GM23338 (cell line): Measurements from ENCODE around the gene MED13. TPM values are rescaled to one million over a fixed set of nuclear protein-coding genes. Genes with fewer than 3 reads are reported as not detected.
"Not testable (repeated sequence)": the region's sequence is repeated elsewhere in the genome, so short reads cannot be mapped to it uniquely, and the experiment has no call there.

ENCODE experiments used
- ATAC-seq: fragments of 200-7000 bp; cut with Tn5 transposase; 3 replicates; pipeline ENCODE4 v1.9.1; 2020
- DNase-seq: peaks from one replicate; pipeline ENCODE4 v3.0.0-alpha.2; 2015; ENCODE audit warnings: low spot score
- H2AFZ ChIP-seq: fragments of 200-600 bp; sonication (generic); 2 replicates; pipeline ENCODE4 v1.8.0; 2016; ENCODE audit warnings: antibody characterized with exemption, mild to moderate bottlenecking, moderate library complexity
- H3F3A ChIP-seq: fragments of 200-600 bp; sonication (generic); replicated peaks from 2 replicates; pipeline ENCODE4 v1.8.0; 2017; ENCODE audit warnings: antibody characterized with exemption, mixed run types, low read depth
- H3K27ac ChIP-seq: fragments of 200-600 bp; sonication (generic); 2 replicates; pipeline ENCODE4 v1.6.1; 2016; ENCODE audit warnings: low read depth
- H3K27me3 ChIP-seq: fragments of 200-600 bp; sonication (generic); 2 replicates; pipeline ENCODE4 v1.8.0; 2016; ENCODE audit warnings: mild to moderate bottlenecking, mixed run types, moderate library complexity; ENCODE audit not compliant: insufficient read depth
- H3K36me3 ChIP-seq: fragments of 200-600 bp; sonication (generic); 2 replicates; pipeline ENCODE4 v1.8.0; 2016; ENCODE audit warnings: mild to moderate bottlenecking; ENCODE audit not compliant: insufficient read depth
- H3K4me1 ChIP-seq: fragments of 200-600 bp; sonication (generic); 2 replicates; pipeline ENCODE4 v1.8.0; 2016; ENCODE audit warnings: mild to moderate bottlenecking, moderate library complexity; ENCODE audit not compliant: insufficient read depth
- H3K4me2 ChIP-seq: fragments of 200-600 bp; sonication (generic); 2 replicates; pipeline ENCODE4 v1.7.1; 2017; ENCODE audit warnings: mixed run types
- H3K4me3 ChIP-seq: fragments of 200-600 bp; sonication (generic); 2 replicates; pipeline ENCODE4 v1.6.1; 2016; ENCODE audit warnings: mixed run types
- H3K79me2 ChIP-seq: fragments of 200-600 bp; sonication (generic); replicated peaks from 2 replicates; pipeline ENCODE4 v1.8.0; 2017; ENCODE audit warnings: mild to moderate bottlenecking; ENCODE audit not compliant: insufficient read depth
- H3K9me2 ChIP-seq: fragments of 200-600 bp; sonication (generic); 2 replicates; pipeline ENCODE4 v1.8.0; 2017; ENCODE audit not compliant: insufficient read depth
- H4K20me1 ChIP-seq: fragments of 200-600 bp; sonication (generic); replicated peaks from 2 replicates; pipeline ENCODE4 v1.8.0; 2017; ENCODE audit warnings: mild to moderate bottlenecking; ENCODE audit not compliant: insufficient read depth
- H3K27ac Mint-ChIP-seq: 2 replicates; pipeline ENCODE4 v1.8.0; 2020; ENCODE audit warnings: inconsistent platforms, mild to moderate bottlenecking, moderate library complexity, mixed read lengths
- H3K27me3 Mint-ChIP-seq: 3 replicates; pipeline ENCODE4 v1.8.0; 2022; ENCODE audit warnings: low read depth, mild to moderate bottlenecking, moderate library complexity, mixed read lengths, inconsistent platforms; ENCODE audit not compliant: insufficient read depth, poor library complexity
- H3K36me3 Mint-ChIP-seq: 3 replicates; pipeline ENCODE4 v1.8.0; 2021; ENCODE audit warnings: low read depth, mild to moderate bottlenecking, inconsistent platforms, moderate library complexity, mixed read lengths
- H3K4me1 Mint-ChIP-seq: 3 replicates; pipeline ENCODE4 v1.8.0; 2020; ENCODE audit warnings: mild to moderate bottlenecking, inconsistent platforms, mixed read lengths
- H3K4me3 Mint-ChIP-seq: 3 replicates; pipeline ENCODE4 v1.8.0; 2021; ENCODE audit warnings: moderate library complexity, mild to moderate bottlenecking, inconsistent platforms, mixed read lengths
- H3K9me3 Mint-ChIP-seq: 3 replicates; pipeline ENCODE4 v1.8.0; 2020; ENCODE audit warnings: moderate library complexity, mild to moderate bottlenecking, inconsistent platforms, mixed read lengths
- CREB1 ChIP-seq: fragments of 250-450 bp; sonication (Bioruptor Pico); IDR thresholded peaks from 2 replicates; pipeline ENCODE4 v1.5.0; 2020; ENCODE audit warnings: low read depth, mild to moderate bottlenecking, moderate library complexity
- EZH2phosphoT487 ChIP-seq: fragments of 200-600 bp; sonication (generic); IDR thresholded peaks from one replicate; pipeline ENCODE4 v1.8.1; 2018; ENCODE audit warnings: antibody characterized with exemption; ENCODE audit not compliant: unreplicated experiment
- JUNB ChIP-seq: IDR thresholded peaks from one replicate; pipeline ENCODE4 v1.6.1; 2016; ENCODE audit warnings: antibody characterized with exemption; ENCODE audit not compliant: unreplicated experiment
- POLR2AphosphoS5 ChIP-seq: IDR thresholded peaks from 2 replicates; pipeline ENCODE4 v1.6.1; 2016; ENCODE audit warnings: antibody characterized with exemption, low read depth
- polyA plus RNA-seq: library from polyadenylated mRNA; unstranded; fragments of >200 nt; fragmentation: Nextera tagmentation; extraction: Ambion mirVana; gene quantifications from 2 replicates; pipeline ENCODE4 v1.2.1, GENCODE V29; 2016
- total RNA-seq: library from RNA; depleted of rRNA; stranded (reverse); fragments of >200 nt; shearing (Covaris generic); gene quantifications from 2 replicates; pipeline ENCODE4 v1.2.3, GENCODE V29; 2014
- TF ChIP-seq, protein P1 (sequence below), 2 experiments: fragments of 200-600 bp in 1 of 2; sonication (generic) in 1 of 2; conservative IDR thresholded peaks; 2 replicates each; pipeline versions ENCODE4 v1.5.1 to v1.6.1; 2016 to 2017; ENCODE audit warnings: antibody characterized with exemption in 2 of 2, low read depth in 2 of 2, mild to moderate bottlenecking in 2 of 2, moderate library complexity in 1 of 2

MED13 gene
- total and polyA plus RNA-seq, 2 experiments from 2014 or later, result 13.0 to 45.8 TPM

DNA sequence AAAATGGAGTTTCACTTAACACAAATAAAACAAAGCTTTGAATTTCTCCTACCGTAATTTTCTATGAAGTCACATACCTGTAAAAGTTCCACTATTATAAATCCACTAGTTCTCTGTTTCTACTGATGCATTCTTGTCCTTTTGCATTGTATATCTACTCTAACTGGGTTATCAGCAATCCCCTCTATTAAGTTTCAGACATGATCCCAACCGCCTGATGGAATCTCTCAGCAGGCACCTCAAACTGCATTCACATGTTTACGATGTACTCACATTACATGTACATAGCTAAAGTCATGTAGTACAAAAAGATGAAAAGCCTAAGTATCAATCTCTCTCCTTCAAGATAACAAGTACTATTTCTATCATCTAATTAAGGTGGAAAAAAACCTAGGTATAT lies 64.9 kb downstream of the MED13 start:
- Mint-ChIP-seq H3K36me3 (peaks cover 9% of the 10 kb centered on the region; the same call in 1 of the 3 replicates), H3K27me3 (no peaks in the 10 kb centered on the region), H3K4me3 (no peak overlapping the region), H3K9me3 (no peaks in the 10 kb centered on the region), H3K4me1 (peaks cover 4% of the 10 kb centered on the region; the same call in 2 of the 3 replicates), H3K27ac (no peak overlapping the region; the same call in 1 of the 2 replicates)
- Histone ChIP-seq H3K4me1 (no peaks in the 10 kb centered on the region), H4K20me1 (peaks cover 19% of the 10 kb centered on the region), H2AFZ (no peak overlapping the region), H3K27ac (no peak overlapping the region), H3K4me2 (no peak overlapping the region), H3F3A (no peaks in the 10 kb centered on the region), H3K79me2 (peaks cover 91% of the 10 kb centered on the region), H3K27me3 (no peaks in the 10 kb centered on the region), H3K9me2 (no peaks in the 10 kb centered on the region), H3K4me3 (no peak overlapping the region), H3K36me3 (no peaks in the 10 kb centered on the region)
- TF ChIP-seq, protein P1, sequence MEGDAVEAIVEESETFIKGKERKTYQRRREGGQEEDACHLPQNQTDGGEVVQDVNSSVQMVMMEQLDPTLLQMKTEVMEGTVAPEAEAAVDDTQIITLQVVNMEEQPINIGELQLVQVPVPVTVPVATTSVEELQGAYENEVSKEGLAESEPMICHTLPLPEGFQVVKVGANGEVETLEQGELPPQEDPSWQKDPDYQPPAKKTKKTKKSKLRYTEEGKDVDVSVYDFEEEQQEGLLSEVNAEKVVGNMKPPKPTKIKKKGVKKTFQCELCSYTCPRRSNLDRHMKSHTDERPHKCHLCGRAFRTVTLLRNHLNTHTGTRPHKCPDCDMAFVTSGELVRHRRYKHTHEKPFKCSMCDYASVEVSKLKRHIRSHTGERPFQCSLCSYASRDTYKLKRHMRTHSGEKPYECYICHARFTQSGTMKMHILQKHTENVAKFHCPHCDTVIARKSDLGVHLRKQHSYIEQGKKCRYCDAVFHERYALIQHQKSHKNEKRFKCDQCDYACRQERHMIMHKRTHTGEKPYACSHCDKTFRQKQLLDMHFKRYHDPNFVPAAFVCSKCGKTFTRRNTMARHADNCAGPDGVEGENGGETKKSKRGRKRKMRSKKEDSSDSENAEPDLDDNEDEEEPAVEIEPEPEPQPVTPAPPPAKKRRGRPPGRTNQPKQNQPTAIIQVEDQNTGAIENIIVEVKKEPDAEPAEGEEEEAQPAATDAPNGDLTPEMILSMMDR (conservative IDR thresholded peaks at IDR 0.05; ENCODE audit: low read depth in 2 of 2), result no peak
- no peak for TF ChIP-seq EZH2phosphoT487
- no peak for TF ChIP-seq CREB1 (CRISPR knock-in tag)
- ATAC-seq, result no peak
- no peak for DNase-seq

DNA sequence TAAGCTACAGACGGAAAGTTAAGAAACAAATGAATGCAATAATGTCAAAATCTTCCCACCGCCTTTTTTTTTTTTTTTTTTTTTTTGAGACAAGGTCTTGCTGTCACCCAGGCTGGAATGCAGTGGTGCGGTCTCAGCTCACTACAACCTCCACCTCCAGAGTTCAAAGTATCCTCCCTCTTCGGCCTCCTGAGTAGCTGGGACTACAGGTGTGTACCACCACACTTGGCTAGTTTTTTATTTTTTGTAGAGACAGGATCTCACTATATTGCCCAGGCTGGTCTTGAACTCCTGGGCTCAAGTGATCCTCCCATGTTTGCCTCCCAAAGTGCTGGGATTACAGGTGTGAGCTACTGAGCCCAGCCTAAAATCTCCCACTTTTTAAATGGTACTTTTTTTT lies 66.5 kb downstream of the MED13 start:
- DNase-seq, H3K27me3 Mint-ChIP-seq, ATAC-seq, H3K27ac Mint-ChIP-seq, H3K4me2 ChIP-seq, H3K4me3 Mint-ChIP-seq, H3K4me1 ChIP-seq, H3K4me3 ChIP-seq, H3K27ac ChIP-seq, H3K27me3 ChIP-seq, H3K36me3 Mint-ChIP-seq, H3K9me2 ChIP-seq, H2AFZ ChIP-seq, H3K4me1 Mint-ChIP-seq, H3K9me3 Mint-ChIP-seq, H3F3A ChIP-seq: not testable (repeated sequence)
- peaks cover 14% of the 10 kb centered on the region; the same call in 1 of the 2 replicates for H3K36me3 ChIP-seq
- H3K79me2 ChIP-seq, result peaks cover 82% of the 10 kb centered on the region
- H4K20me1 ChIP-seq, result peaks cover 22% of the 10 kb centered on the region

DNA sequence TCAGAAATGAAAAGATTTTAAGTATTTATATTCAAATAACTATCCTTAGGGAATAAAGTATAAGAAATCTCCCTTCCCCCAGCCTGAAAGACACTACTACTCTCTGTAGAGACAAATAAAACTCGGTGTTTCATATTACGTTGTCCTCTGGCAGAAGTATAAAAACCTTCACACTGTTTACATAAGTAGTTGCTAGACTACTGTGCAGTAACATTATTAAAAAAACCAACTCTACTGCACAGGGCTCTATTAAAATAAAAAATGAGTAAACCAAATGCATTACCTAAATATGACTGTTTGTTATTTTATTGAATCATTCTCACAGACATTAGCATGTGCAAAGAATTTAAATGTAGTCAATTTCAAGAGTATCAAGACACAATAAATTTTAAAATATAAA lies 67.4 kb downstream of the MED13 start:
- no peak overlapping the region for H3K4me2 ChIP-seq
- no peaks in the 10 kb centered on the region for H3K9me2 ChIP-seq
- H3K27me3 Mint-ChIP-seq, result no peaks in the 10 kb centered on the region
- ATAC-seq (no peak), DNase-seq (no peak)
- no peaks in the 10 kb centered on the region for H3K27me3 ChIP-seq
- no peak overlapping the region for H3K4me3 ChIP-seq
- H3K36me3 Mint-ChIP-seq, result peaks cover 15% of the 10 kb centered on the region; the same call in 2 of the 3 replicates
- TF ChIP-seq JUNB (no peak), POLR2AphosphoS5 (no peak), CREB1 (CRISPR knock-in tag) (no peak)
- TF ChIP-seq, protein P1 (conservative IDR thresholded peaks at IDR 0.05; ENCODE audit: low read depth in 2 of 2), result no peak
- peaks cover 15% of the 10 kb centered on the region; the same call in 1 of the 2 replicates for H3K36me3 ChIP-seq
- H4K20me1 ChIP-seq, result peaks cover 22% of the 10 kb centered on the region
- no peaks in the 10 kb centered on the region for H3F3A ChIP-seq
- peaks cover 4% of the 10 kb centered on the region; the same call in 2 of the 3 replicates for H3K4me1 Mint-ChIP-seq
- H3K9me3 Mint-ChIP-seq, result no peaks in the 10 kb centered on the region
- no peak overlapping the region for H3K4me3 Mint-ChIP-seq
- no peak overlapping the region for H2AFZ ChIP-seq
- H3K27ac Mint-ChIP-seq, result no peak overlapping the region
- H3K4me1 ChIP-seq, result no peaks in the 10 kb centered on the region
- peaks cover 74% of the 10 kb centered on the region for H3K79me2 ChIP-seq
- no peak overlapping the region for H3K27ac ChIP-seq
